ENCODE data around the gene ARHGEF17.

ARHGEF17 gene

GRCh38 chr11:73331138-73331916 lies 23.3 kb downstream of the ARHGEF17 start:
- DNase-seq (ENCODE audit: low read depth) = no peak

DNA sequence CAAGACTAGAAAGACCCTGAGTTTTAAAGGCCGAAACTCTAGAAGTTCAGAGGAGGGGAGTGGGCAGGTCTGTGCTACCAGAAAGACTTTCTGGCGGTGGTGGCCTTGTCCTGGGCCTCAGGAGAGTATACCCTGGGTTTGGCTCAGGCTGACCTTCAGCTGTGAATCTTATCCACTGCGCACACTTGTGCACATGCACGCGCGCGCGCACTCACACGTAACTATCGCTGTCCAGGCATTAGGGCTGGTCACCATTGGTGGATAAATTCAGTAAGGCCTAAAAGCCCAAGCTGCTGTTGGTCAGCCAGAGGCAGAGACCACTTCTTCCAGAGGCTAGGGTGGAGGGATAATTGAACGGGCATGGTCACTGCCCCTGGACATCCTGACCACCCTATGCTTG lies 25.1 kb downstream of the ARHGEF17 start:
- no peak for DNase-seq (ENCODE audit: low read depth)

GRCh38 chr11:73333640-73334383 lies 25.7 kb downstream of the ARHGEF17 start:
- no peak for DNase-seq (ENCODE audit: low read depth)

GRCh38 chr11:73334384-73335203 lies 26.5 kb downstream of the ARHGEF17 start:
- DNase-seq (ENCODE audit: low read depth) = no peak

GRCh38 chr11:73335204-73335923 lies 27.3 kb downstream of the ARHGEF17 start:
- no peak for DNase-seq (ENCODE audit: low read depth)

DNA sequence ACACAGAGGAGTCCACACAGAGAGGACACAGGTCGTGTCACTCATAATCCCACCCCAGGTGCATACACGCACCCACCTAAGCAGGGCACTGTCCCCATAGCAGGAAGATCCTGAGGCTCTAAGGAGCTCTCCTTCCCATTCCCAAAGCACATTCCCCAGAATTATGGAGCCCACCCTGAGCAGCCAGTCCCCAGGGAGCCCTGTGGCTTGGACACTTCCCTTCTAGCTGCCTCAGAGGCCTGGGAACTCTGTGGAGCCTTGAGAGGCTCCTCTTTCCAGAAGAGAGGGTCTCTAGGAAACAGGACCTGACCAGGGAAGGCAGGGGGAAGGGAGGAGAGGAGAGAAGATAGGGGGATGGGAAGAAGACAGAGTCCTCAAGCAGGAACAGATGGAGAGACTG lies 29.8 kb downstream of the ARHGEF17 start:
- no peak for DNase-seq (ENCODE audit: low read depth)

DNA sequence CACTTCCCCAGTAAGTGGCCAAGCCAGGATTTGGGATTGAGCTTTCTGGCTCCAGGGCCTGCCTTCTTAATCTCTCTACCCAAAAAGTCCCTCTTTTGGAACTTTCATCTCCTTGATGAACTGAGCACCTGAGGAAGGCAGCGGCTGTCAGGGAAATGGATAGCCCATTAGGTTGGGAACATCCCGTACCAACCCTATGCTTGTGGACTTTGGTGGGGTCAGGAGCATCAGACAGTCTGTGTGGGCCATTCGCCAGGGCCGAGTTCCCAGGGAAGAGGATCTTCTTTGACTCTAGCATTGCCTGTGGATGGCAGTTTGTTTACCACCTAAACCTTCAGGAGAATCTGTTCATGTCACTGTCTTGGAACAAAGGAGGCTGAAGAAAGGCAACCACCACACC lies 30.2 kb downstream of the ARHGEF17 start:
- DNase-seq (ENCODE audit: low read depth) = no peak

- no peak for DNase-seq (ENCODE audit: low read depth)
These were observed 32.1 kb downstream of the ARHGEF17 start for GRCh38 chr11:73340164-73340563.

GRCh38 chr11:73342633-73343032 lies 34.6 kb downstream of the ARHGEF17 start:
- DNase-seq (ENCODE audit: low read depth) = no peak

- DNase-seq (ENCODE audit: low read depth) = no peak
These were observed 35.2 kb downstream of the ARHGEF17 start for GRCh38 chr11:73343076-73343873.

- no peak for DNase-seq (ENCODE audit: low read depth)
These were observed 36.1 kb downstream of the ARHGEF17 start for GRCh38 chr11:73344191-73344607.

DNA sequence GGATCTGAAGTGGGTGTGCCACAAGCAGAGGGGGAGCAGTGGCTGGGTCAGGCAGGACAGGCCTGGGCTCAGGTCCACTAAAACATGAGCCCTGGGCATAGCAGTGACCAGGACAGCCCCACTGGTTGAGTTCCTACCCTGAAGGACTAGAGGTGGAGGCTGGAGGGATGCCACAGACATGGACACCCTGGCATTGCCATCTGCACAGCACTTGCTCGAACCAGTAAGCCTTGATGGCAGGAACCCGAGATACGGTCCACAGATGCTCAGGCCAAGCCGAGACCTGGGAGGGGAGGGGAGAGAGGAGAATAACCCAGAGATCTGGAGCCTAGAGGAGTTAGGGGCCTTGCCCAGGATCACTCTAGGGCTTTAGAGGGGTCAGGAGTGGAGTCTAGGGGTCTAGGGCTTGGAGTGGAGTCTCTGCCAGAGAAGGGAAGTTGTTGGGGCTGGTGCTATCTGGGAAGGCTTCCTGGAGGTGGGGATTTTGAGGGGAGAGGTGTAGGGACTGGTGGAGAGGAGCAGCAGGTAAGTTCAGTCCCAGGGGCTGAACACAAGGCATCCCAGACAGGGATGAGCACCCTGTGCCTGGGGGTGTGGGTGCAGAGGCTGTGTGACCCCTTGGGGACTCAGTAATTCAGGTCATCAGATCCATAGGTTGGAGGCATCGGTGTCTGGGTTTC lies 37.5 kb downstream of the ARHGEF17 start:
- DNase-seq (ENCODE audit: low read depth) = no peak

GRCh38 chr11:73346186-73346935 lies 38.3 kb downstream of the ARHGEF17 start:
- no peak for DNase-seq (ENCODE audit: low read depth)

DNA sequence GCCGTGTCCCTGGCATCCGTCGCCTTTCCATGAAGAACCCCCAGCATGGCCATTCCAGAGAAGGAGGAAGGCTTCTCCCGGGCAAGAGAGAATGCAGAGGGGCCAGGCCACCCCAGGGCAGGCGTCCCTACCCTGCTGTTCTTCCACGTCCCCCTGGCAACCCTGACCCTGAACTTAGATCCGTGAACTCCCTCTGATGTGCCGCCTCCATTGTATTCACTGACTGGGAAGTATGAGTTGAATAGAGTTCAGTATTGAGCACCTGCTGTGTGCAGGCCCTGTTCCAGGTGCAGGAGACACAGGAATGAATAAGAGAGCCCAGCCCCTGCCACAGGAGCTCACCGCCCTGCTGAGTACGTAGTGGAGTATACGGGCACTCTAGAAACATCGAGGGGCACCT lies 39.0 kb downstream of the ARHGEF17 start:
- DNase-seq (ENCODE audit: low read depth) = no peak

GRCh38 chr11:73348838-73349237 lies 40.8 kb downstream of the ARHGEF17 start:
- DNase-seq (ENCODE audit: low read depth) = no peak

DNA sequence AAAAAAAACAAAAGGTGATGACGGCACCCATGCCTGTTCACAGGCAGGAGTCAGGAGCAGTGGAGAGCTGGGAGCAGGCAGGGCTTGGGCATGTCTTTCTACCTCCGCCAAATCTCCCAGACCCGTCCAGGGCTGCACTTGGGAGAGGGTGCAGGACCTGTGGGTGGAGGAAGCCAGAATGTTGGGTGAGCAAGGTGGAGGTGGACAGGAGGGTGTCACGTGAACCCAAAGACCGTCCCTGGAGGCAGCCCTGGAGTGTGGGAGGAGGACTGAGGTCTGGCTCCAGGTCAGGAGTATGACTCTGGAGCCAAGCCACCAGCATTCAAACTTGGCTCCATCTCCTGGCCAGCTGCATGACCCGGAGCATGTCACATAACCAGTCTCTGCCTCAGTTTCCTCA lies 41.6 kb downstream of the ARHGEF17 start:
- no peak for DNase-seq (ENCODE audit: low read depth)

DNA sequence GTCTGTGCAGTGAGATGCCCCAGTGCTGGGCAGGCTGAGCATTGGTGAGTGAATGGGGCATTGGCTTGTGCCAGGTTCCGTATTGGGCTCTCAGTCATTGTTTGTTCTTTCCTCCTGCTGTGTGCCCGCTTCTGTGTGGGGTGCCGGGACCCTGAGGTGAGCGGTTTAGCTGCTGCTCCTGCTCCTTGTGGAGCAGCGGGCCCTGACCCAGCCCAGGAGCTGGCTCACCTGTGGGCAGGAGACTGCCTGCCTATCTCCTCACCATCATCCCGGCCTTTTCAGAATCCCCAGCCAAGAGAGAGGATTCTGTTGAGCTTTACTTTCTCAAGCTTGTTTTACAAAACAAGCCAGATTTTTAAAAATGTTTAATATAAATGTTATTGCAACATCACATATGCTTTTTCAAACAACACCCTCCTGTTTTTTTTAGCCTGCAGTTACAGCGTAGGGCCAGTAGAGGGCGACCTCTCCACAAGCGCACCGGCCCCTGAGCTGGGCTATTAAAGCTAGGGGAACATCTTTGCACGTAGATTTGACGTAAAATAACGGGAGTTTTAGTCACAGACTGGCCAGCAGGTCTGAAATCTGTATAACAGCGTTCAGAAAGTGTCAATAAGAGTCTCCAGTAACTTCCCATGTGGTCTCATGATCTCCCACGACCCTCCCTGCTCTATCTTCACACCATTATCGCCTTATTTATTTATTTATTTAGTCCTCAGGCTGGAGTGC lies 43.0 kb downstream of the ARHGEF17 start:
- DNase-seq (ENCODE audit: low read depth) = no peak

- no peak for DNase-seq (ENCODE audit: low read depth)
These were observed 45.3 kb downstream of the ARHGEF17 start for GRCh38 chr11:73353422-73353821.

DNA sequence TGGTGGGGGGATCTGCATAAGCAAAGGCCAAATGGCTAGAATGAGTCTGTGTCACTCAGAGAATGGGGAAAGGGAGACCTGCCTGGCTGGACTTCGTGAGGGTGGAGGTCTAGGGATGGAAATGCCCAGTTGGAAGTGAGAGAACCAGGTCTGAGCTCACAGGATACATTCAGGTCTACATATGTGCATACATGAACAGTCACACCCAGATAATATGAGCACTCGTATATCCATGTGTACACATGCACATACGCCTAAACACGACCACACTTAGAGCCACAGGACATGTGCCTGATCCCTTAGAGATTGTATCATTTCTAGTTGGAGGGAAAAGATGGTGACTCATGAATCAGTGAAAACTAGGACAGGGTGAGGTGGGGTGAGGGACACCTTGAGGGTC lies 47.0 kb downstream of the ARHGEF17 start:
- no peak for DNase-seq (ENCODE audit: low read depth)

All from GM04503 (cell line).